OCI-LY3 (cell line): Measurements from ENCODE around the gene OBSL1.

Source experiments
- H2AFZ ChIP-seq: fragments of 200-600, 300-600 bp; shearing (Covaris generic); 2 replicates; pipeline ENCODE4 v1.6.0; 2014; ENCODE audit warnings: antibody characterized with exemption, low read depth, low read length
- H3K27ac ChIP-seq: fragments of 200-600, 300-600 bp; sonication (generic); 2 replicates; pipeline ENCODE4 v1.5.1; 2014; ENCODE audit warnings: mild to moderate bottlenecking, low read length, moderate library complexity, mixed read lengths
- H3K27me3 ChIP-seq: fragments of 200-600, 300-600 bp; sonication (generic); 2 replicates; pipeline ENCODE4 v1.6.1; 2014; ENCODE audit warnings: low read depth, low read length, mixed read lengths
- H3K36me3 ChIP-seq: fragments of 200-600, 300-600 bp; sonication (generic); replicated peaks from 2 replicates; pipeline ENCODE3; 2014; ENCODE audit warnings: low read depth, low read length, mixed read lengths
- H3K4me1 ChIP-seq: fragments of 300-600, 200-600 bp; sonication (generic); 2 replicates; pipeline ENCODE4 v1.6.1; 2014; ENCODE audit warnings: low read length, mixed read lengths
- H3K4me2 ChIP-seq: fragments of 200-600, 300-600 bp; sonication (generic); 2 replicates; pipeline ENCODE4 v1.6.1; 2014; ENCODE audit warnings: low read length, mixed read lengths
- H3K4me3 ChIP-seq: fragments of 300-600, 200-600 bp; sonication (generic); 2 replicates; pipeline ENCODE4 v1.5.1; 2014; ENCODE audit warnings: antibody characterized with exemption, mild to moderate bottlenecking, low read length, moderate library complexity
- H3K79me2 ChIP-seq: fragments of 300-600, 200-600 bp; shearing (Covaris generic); 2 replicates; pipeline ENCODE4 v1.6.1; 2014; ENCODE audit warnings: mild to moderate bottlenecking, low read length, mixed read lengths
- H3K9ac ChIP-seq: fragments of 300-600, 200-600 bp; shearing (Covaris generic); 2 replicates; pipeline ENCODE4 v1.6.0; 2014; ENCODE audit warnings: mild to moderate bottlenecking, low read length, moderate library complexity
- H3K9me3 ChIP-seq: fragments of 200-600, 300-600 bp; shearing (Covaris generic); 2 replicates; pipeline ENCODE4 v1.6.1; 2014; ENCODE audit warnings: low read length, mixed read lengths; ENCODE audit not compliant: insufficient read depth
- H4K20me1 ChIP-seq: fragments of 200-600, 300-600 bp; sonication (generic); 2 replicates; pipeline ENCODE4 v1.6.1; 2016; ENCODE audit warnings: low read length, mixed read lengths; ENCODE audit not compliant: insufficient read depth
- CTCF ChIP-seq: fragments of 200-600, 300-600 bp; sonication (generic); IDR thresholded peaks from 2 replicates; pipeline ENCODE4 v1.5.1; 2014; ENCODE audit warnings: antibody characterized with exemption, low read length, low read depth
- EZH2phosphoT487 ChIP-seq: fragments of 200-600 bp; shearing (Covaris generic); IDR thresholded peaks from 2 replicates; pipeline ENCODE4 v1.6.1; 2018; ENCODE audit warnings: antibody characterized with exemption, mixed run types, low read depth

OBSL1 gene

GRCh38 chr2:219560037-219560892 lies 11.1 kb downstream of the OBSL1 start:
- Histone ChIP-seq H3K27me3 (no peaks in the 10 kb centered on the region), H3K36me3 (no peaks in the 10 kb centered on the region), H4K20me1 (no peaks in the 10 kb centered on the region), H3K27ac (no peak overlapping the region), H3K9me3 (no peaks in the 10 kb centered on the region), H3K9ac (no peak overlapping the region), H3K79me2 (no peaks in the 10 kb centered on the region), H2AFZ (0 out of 2 replicates have a peak overlapping the region, but pooled peaks have one; percentile 39), H3K4me1 (no peaks in the 10 kb centered on the region), H3K4me3 (no peak overlapping the region), H3K4me2 (0 out of 2 replicates have a peak overlapping the region, but pooled peaks have one; percentile 13)
- TF ChIP-seq EZH2phosphoT487 (no peak), CTCF (peak; percentile 49)

GRCh38 chr2:219559156-219559915 lies 12.0 kb downstream of the OBSL1 start:
- H3K79me2 ChIP-seq: no peaks in the 10 kb centered on the region
- no peak overlapping the region for H3K9ac ChIP-seq
- H3K4me1 ChIP-seq: no peaks in the 10 kb centered on the region
- no peak overlapping the region for H3K27ac ChIP-seq
- no peak overlapping the region for H3K4me3 ChIP-seq
- TF ChIP-seq CTCF (no peak), EZH2phosphoT487 (no peak)
- no peak overlapping the region for H3K4me2 ChIP-seq
- no peaks in the 10 kb centered on the region for H3K9me3 ChIP-seq
- H3K27me3 ChIP-seq: no peaks in the 10 kb centered on the region
- no peaks in the 10 kb centered on the region for H3K36me3 ChIP-seq
- no peak overlapping the region for H2AFZ ChIP-seq
- no peaks in the 10 kb centered on the region for H4K20me1 ChIP-seq

GRCh38 chr2:219557791-219558785 lies 13.3 kb downstream of the OBSL1 start:
- TF ChIP-seq EZH2phosphoT487 (no peak), CTCF (no peak)

More at GRCh38 chr2:219557791-219558785, 13.3 kb downstream of the OBSL1 start:
- Histone ChIP-seq H2AFZ (no peak overlapping the region), H3K36me3 (no peaks in the 10 kb centered on the region), H3K27ac (no peak overlapping the region), H3K4me3 (no peak overlapping the region), H3K27me3 (no peaks in the 10 kb centered on the region), H3K9ac (no peak overlapping the region), H3K4me1 (no peaks in the 10 kb centered on the region), H4K20me1 (no peaks in the 10 kb centered on the region), H3K4me2 (no peak overlapping the region), H3K79me2 (no peaks in the 10 kb centered on the region), H3K9me3 (no peaks in the 10 kb centered on the region)
